ENCODE results near the gene PPM1L.

PPM1L gene

GRCh38 chr3:160857476-160858119 lies 101.6 kb downstream of the PPM1L start:
- DNase-seq, result no peak

GRCh38 chr3:160860346-160860745 lies 104.3 kb downstream of the PPM1L start:
- no peak for DNase-seq

DNA sequence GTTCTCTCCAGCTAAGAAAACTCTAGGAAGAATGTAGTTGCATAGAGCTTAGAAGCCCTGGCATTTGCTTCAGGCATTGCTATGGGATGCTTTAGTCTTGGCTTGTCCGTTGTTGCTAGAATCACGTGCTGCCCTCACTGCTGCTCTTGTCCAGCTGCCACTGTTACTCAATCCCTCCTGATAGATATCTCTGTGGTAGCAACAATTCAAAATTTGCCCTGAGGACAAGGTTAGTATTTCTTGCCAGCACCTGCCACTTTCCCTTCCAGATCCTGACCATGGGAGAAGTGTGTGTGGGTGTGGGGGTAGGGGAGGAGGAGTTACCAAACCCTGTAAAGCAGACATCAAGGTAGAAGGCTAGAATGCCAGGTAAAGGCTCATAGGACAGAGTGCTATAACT lies 113.8 kb downstream of the PPM1L start:
- DNase-seq, result no peak

DNA sequence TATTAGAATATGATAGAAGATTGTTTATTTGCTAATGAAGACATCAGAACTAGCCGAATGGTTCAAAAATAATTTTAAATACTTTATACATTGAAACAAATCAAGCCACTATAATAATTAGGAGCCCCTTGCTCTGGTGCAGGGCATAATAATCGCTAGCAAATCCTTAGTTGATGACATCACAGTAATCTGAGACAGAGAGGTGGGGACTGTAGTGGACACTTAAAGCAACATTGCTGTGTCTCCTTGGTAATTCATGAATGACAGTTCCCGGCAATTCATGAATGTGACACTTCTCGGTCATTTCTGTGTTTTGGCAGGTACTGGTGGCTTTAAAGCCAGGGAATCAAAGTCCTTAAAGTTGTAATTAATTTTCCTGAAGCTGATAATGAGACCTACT lies 114.3 kb downstream of the PPM1L start:
- no peak for DNase-seq

DNA sequence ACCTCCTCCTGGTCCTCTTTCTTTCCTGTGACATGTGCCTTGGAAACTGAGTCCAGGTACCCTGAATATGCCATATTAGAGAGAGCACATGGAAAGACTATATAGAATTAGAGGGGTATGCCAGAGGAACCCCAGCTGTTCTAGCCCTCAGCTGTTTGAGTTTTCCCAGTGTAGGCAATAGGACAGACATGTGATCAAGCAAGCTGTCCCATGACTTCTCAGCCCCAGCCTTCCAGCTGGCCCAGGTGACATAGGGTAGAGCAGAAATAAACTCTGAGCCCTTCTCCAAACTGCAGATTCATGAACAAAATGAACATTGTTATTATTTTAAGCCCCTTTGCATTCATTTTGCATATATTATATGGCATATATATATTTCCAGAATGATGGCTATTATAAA lies 118.7 kb downstream of the PPM1L start:
- DNase-seq, result no peak

DNA sequence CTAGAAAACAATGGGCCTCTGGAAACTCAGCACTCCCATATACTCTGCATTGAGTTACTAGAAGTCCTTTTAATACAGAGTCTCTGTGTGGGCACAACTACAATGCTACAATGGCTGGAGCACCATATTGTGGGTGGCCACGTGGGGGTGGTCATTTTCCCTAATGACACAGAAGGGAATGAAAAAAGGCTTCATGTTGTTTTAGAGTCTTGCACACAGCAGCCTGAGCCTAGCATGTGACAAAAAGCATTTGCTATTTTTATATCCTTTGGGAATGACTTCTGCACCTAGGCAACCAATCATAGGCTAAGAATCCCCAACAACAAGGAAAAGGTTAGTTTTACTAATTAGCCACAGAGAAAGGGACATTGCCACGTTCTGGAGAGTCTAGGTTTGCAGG lies 120.6 kb downstream of the PPM1L start:
- no peak for DNase-seq

GRCh38 chr3:160879859-160880258 lies 123.8 kb downstream of the PPM1L start:
- DNase-seq, result no peak

- no peak for DNase-seq
These were observed 127.3 kb downstream of the PPM1L start for GRCh38 chr3:160883373-160883772.

- DNase-seq, result no peak
These were observed 129.8 kb downstream of the PPM1L start for GRCh38 chr3:160885791-160886286.

DNA sequence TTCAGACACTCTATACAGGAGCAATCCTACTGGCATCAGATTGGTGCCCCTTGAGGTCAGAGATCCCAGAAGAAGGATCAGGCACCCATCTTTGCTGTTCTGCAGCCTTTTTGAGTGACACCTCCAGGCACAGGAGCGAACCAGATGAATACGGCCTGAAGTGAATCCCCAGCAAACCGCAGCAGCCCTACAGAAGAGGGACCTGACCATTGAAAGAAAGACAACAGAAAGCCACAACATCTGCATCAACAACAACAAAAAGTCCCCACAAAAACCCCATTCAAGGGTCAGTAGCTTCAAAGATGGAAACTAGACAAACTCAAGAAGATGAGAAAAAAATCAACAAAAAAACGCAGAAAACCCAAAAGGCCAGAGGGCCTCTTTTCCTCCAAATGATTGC lies 130.4 kb downstream of the PPM1L start:
- DNase-seq, result no peak

GRCh38 chr3:160893207-160893606 lies 137.2 kb downstream of the PPM1L start:
- DNase-seq, result no peak

GRCh38 chr3:160904691-160905090 lies 148.7 kb downstream of the PPM1L start:
- DNase-seq, result no peak

- no peak for DNase-seq
These were observed 150.6 kb downstream of the PPM1L start for GRCh38 chr3:160906646-160907045.

- DNase-seq, result no peak
These were observed 153.9 kb downstream of the PPM1L start for GRCh38 chr3:160909917-160910316.

DNA sequence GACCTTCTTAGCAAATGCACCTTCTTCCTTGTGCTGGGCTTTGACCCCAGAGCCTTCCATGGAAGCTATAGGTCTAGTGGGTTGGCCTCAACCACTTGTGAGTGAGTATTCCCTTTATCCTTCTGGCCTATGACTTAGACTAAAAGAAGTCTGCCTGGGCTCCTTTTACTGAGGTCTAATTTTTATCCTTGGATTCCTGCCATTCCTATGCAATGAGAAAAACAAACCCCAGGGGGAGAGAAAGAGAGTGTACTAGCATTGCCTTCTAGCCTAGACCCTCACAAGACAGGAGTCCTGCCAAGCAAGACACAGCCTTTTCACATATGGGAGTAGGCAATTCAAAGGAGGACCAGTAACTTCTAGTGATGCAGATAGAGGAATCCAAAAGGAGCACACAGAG lies 155.4 kb downstream of the PPM1L start:
- no peak for DNase-seq

- DNase-seq, result no peak
These were observed 160.4 kb downstream of the PPM1L start for GRCh38 chr3:160916472-160916871.

GRCh38 chr3:160919942-160920341 lies 163.9 kb downstream of the PPM1L start:
- DNase-seq, result no peak

DNA sequence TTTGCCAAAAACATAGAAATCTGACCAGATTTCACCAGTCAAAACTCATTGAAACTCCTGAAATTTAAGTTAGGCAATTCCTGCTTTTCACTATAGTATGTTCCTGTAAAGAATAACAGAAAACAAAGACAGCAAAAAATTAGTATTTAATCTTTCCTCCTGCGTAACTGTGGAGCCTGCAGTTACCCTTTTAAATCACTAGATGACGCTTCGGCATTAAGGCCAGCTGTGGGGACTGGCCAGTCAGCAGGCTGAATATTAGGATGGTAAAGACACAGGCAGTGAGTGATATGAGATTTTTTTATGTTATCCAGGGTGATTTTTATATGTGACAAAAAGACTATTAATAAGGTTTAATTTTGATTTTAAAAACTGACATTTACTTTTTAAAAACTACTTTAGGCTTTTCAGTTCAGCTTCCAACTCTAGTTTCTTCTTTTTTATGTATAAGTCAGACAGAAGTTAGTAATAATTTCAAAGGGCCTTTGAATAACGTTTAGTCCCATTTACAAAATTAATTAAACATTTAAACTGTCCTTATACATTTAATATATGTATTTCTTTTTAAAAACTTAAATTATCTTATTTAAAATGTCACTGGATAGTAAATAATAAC lies 165.1 kb downstream of the PPM1L start:
- no peak for DNase-seq

DNA sequence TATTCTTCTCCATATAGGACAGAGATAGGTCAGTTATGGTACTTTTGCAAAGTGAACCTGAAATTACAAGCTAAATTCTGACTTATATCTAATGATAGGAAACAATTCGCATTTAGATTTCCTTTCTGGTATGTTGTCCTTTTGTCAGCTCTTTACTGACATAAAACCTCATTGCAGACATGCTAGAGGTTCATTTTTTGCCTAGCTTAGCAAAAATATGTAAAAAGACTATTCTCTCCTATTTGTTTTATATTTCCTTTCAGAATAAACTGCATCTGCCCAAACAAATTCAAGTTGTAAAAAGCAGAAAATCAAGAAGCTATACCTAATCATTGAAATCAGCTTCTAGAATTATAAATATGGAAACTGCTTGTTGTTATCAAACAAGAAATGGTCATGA lies 168.7 kb downstream of the PPM1L start:
- DNase-seq, result no peak

GRCh38 chr3:160927620-160928019 lies 171.6 kb downstream of the PPM1L start:
- DNase-seq, result no peak

DNA sequence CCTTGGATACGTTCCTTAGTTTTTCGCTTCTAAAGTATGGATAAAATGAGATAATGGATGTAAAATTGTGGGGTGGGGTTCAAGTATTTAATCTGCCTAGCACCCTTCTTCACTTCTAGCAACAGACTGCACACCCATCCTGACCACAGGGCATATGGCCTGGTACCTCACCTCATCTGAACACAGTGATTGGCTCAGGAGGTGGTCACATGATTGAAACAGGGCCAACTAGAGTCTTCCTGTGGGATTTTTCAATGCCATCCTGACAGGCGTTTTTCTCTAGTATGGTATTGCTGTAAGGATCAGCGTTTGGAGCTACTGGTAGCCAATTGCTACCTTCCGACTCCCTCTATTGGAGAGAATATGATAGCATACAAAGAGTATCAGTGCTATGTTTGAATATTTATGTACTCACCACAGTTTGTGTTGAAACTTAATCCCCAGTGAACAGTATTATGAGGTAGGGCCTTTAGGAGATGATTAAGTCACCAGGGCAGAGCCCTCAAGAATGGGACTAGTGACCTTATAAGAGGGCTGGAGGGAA lies 172.2 kb downstream of the PPM1L start:
- no peak for DNase-seq

DNA sequence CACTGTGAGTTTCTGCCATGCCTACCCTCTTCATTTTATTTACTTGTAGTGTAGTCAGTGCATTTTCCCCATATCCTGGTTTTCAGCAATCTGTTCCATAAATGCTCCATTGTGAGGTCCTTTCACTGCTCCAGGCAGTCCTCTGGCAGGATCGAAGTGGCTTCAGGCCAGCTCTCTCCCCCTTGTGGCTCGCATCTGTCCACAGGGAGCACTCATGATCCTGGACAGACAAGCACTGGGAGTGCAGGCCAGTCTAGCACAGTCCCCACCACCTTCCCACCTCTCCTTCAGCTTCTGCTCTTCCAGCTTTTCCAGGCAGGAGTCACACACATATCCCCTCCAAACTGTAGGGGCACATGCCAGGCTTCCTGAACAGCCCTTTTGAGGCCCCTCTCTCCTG lies 173.6 kb downstream of the PPM1L start:
- DNase-seq, result no peak

DNA sequence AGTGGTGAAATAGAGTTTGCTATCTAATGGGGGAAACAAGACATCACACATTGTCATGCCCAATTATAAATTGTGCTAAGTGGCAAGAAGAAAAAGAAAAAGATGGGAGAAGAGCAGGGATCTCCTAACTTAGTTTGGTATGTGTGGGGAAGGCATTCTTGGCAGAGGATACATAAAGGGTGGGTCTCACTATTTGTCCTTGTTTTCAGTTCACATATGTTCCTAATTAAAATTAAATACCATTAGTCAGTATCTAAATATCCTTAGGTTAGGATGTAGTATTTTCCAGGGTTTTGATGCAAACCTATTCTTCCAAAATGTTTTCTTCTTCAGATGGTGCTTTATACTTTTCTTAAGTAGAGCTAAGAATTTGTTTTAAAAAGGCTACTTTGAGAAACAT lies 175.4 kb downstream of the PPM1L start:
- DNase-seq, result no peak

GRCh38 chr3:160935413-160936095 lies 179.5 kb downstream of the PPM1L start:
- DNase-seq, result no peak

All from stimulated activated CD4-positive, alpha-beta T cell treated with anti-CD3 and anti-CD28 coated beads, Interleukin-12 subunit alpha, Interleukin-12 subunit beta, amount 100 ng/mL, for 4 hours (primary cell).